Transverse colon (tissue), 4 donors: ENCODE measurements around the gene DCTN2. TPM values are rescaled to one million over a fixed set of nuclear protein-coding genes. Genes with fewer than 3 reads are reported as not detected.
"Not testable (repeated sequence)": the region's sequence is repeated elsewhere in the genome, so short reads cannot be mapped to it uniquely, and the experiment has no call there.

Experiments
- DNase-seq: peaks from one replicate; pipeline ENCODE4 v3.0.0-alpha.2; 2019
- H3K27ac ChIP-seq, 4 donors: fragments of 200-600 bp; sonication (generic); 2 replicates each; pipeline ENCODE4 v1.5.1; 2016 to 2018; ENCODE audit warnings: inconsistent platforms in 4 of 4
- H3K27me3 ChIP-seq: fragments of 200-600 bp; sonication (generic); 2 replicates; pipeline ENCODE4 v1.5.1; 2017; ENCODE audit warnings: inconsistent platforms
- H3K36me3 ChIP-seq, 4 donors: fragments of 200-600 bp; sonication (generic); 2 replicates each; pipeline ENCODE4 v1.5.1; 2017 to 2019; ENCODE audit warnings: inconsistent platforms in 4 of 4
- H3K4me1 ChIP-seq, 4 donors: fragments of 200-600 bp; sonication (generic); 2 replicates each; pipeline ENCODE4 v1.5.1; 2017 to 2020; ENCODE audit warnings: inconsistent platforms in 4 of 4
- H3K4me3 ChIP-seq, 4 donors: fragments of 200-600 bp; sonication (generic); 1 replicate in 1 of 4; 2 replicates in 3 of 4; pipeline versions ENCODE4 v1.5.1 to v1.6.1; 2017 to 2019; ENCODE audit warnings: inconsistent platforms in 4 of 4
- H3K9me3 ChIP-seq, 2 donors: fragments of 200-600 bp; sonication (generic); 2 replicates each; pipeline ENCODE4 v1.5.1; 2017 to 2019; ENCODE audit warnings: inconsistent platforms in 2 of 2
- CTCF ChIP-seq, 5 experiments: fragments of 200-600 bp in 3 of 5; fragments of 450-650 bp in 2 of 5; sonication (generic) in 3 of 5; IDR thresholded peaks; 1 replicate in 2 of 5; 2 replicates in 3 of 5; pipeline ENCODE4 v1.5.1; 2016 to 2017; ENCODE audit warnings: antibody characterized with exemption in 5 of 5, inconsistent platforms in 3 of 5, mild to moderate bottlenecking in 2 of 5, moderate library complexity in 1 of 5
- EP300 ChIP-seq: sonication (generic); formaldehyde crosslinking; IDR thresholded peaks from one replicate; pipeline ENCODE4 v1.6.1; 2017; ENCODE audit warnings: antibody characterized with exemption, low read depth
- POLR2A ChIP-seq: fragments of 450-650 bp; IDR thresholded peaks from one replicate; pipeline ENCODE4 v1.6.1; 2016; ENCODE audit warnings: antibody characterized with exemption, mild to moderate bottlenecking, moderate library complexity
- POLR2AphosphoS5 ChIP-seq, 3 donors: sonication (generic); formaldehyde crosslinking; IDR thresholded peaks; one replicate each; pipeline ENCODE4 v1.6.1; 2016; ENCODE audit warnings: antibody characterized with exemption in 3 of 3
- WGBS, 2 donors: methylation state at CpG; one replicate each; pipeline ENCODE4 v1.1.5; 2018; ENCODE audit warnings: low coverage in 1 of 2; 5-methylcytosine and 5-hydroxymethylcytosine counted together
- in situ Hi-C, 4 donors: fragments of 200-750 bp; cut with MboI; loops; one replicate each; pipeline versions ENCODE4 v1.15.0 to v1.15.1; 2017; ENCODE audit warnings: low sequenced_read_pairs in 3 of 4, low pct_ligation_motif_present in 1 of 4, low pct_unique_long_range_greater_than_20kb in 1 of 4
- intact Hi-C: fragments of 100-400 bp; cut with DNase I; formaldehyde crosslinking; loops from one replicate; pipeline ENCODE4 v1.15.1; 2023; ENCODE audit warnings: low total_unique reads
- total RNA-seq, 4 donors: library from RNA; depleted of rRNA; stranded (reverse); fragments of >200 nt; gene quantifications; one replicate each; pipeline ENCODE4 v1.1.0, GENCODE V29; 2016

The DCTN2 gene
- total RNA-seq, 4 donors from 2014 or later = 154 to 344 (median 175) TPM

GRCh38 chr12:57569858-57570257, 22.9 kb upstream of the DCTN2 start:
- 88% methylated on average over 13 to 18 of the region's 18 CpGs for WGBS, 2 donors
- Histone ChIP-seq H3K27ac (no peak overlapping the region), H3K36me3 (no peaks in the 10 kb centered on the region), H3K4me1 (no peaks in the 10 kb centered on the region), H3K9me3 (no peaks in the 10 kb centered on the region), H3K27me3 (no peaks in the 10 kb centered on the region), H3K4me3 (no peak overlapping the region)
- no peak for DNase-seq
- intact Hi-C loops = no loop called here
- in situ Hi-C loops = loop anchor here in 1 of 4 donors (10.0 kb wide), 1 partner anchor 55 kb away; no protein-coding TSS in a partner anchor
- no peak for TF ChIP-seq POLR2AphosphoS5 (IDR thresholded peaks at IDR 0.05)
- no peak for TF ChIP-seq EP300
- no peak for TF ChIP-seq POLR2A
- TF ChIP-seq CTCF (IDR thresholded peaks at IDR 0.05) = no peak

GRCh38 chr12:57568838-57569237, 21.8 kb upstream of the DCTN2 start:
- TF ChIP-seq POLR2A (no peak), CTCF (IDR thresholded peaks at IDR 0.05) (no peak), POLR2AphosphoS5 (IDR thresholded peaks at IDR 0.05) (no peak), EP300 (no peak)
- intact Hi-C loops (no loop called here), in situ Hi-C loops (no loop called here)
- no peaks in the 10 kb centered on the region for H3K9me3 ChIP-seq
- H3K4me1 ChIP-seq = no peaks in the 10 kb centered on the region
- H3K27ac ChIP-seq = no peak overlapping the region
- DNase-seq = no peak
- 66% methylated on average over 6 of the region's 6 CpGs; no CpG with 5 or more reads in 1 of the 2 donors for WGBS, 2 donors
- peaks cover 6% of the 10 kb centered on the region for H3K27me3 ChIP-seq
- H3K4me3 ChIP-seq = no peak overlapping the region
- H3K36me3 ChIP-seq = no peaks in the 10 kb centered on the region

GRCh38 chr12:57564178-57564740, 17.3 kb upstream of the DCTN2 start:
- Histone ChIP-seq H3K36me3 (no peaks in the 10 kb centered on the region), H3K4me3 (no peak overlapping the region), H3K9me3 (no peaks in the 10 kb centered on the region), H3K27me3 (peaks cover 31% of the 10 kb centered on the region), H3K27ac (no peak overlapping the region), H3K4me1 (no peaks in the 10 kb centered on the region)
- WGBS, 2 donors = 78% methylated on average over 3 to 7 of the region's 7 CpGs
- no peak for DNase-seq
- TF ChIP-seq EP300 (no peak), CTCF (IDR thresholded peaks at IDR 0.05) (no peak), POLR2AphosphoS5 (IDR thresholded peaks at IDR 0.05) (no peak), POLR2A (no peak)
- intact Hi-C loops (no loop called here), in situ Hi-C loops (no loop called here)

- no peak for DNase-seq
- in situ Hi-C loops (no loop called here), intact Hi-C loops (no loop called here)
- peaks cover 31% of the 10 kb centered on the region for H3K27me3 ChIP-seq
- no peak overlapping the region for H3K4me3 ChIP-seq
- H3K4me1 ChIP-seq = no peaks in the 10 kb centered on the region
- H3K9me3 ChIP-seq = no peaks in the 10 kb centered on the region
- no peaks in the 10 kb centered on the region for H3K36me3 ChIP-seq
- H3K27ac ChIP-seq = no peak overlapping the region
- WGBS, 2 donors = 52 to 59% methylated on average over 3 to 4 of the region's 4 CpGs
- TF ChIP-seq EP300 (no peak), POLR2AphosphoS5 (IDR thresholded peaks at IDR 0.05) (no peak), POLR2A (no peak), CTCF (IDR thresholded peaks at IDR 0.05) (no peak)
Measured at GRCh38 chr12:57563358-57563757, 16.4 kb upstream of the DCTN2 start.

GRCh38 chr12:57561117-57561516, 14.1 kb upstream of the DCTN2 start:
- in situ Hi-C loops, H3K27ac ChIP-seq, H3K36me3 ChIP-seq, intact Hi-C loops, H3K4me3 ChIP-seq, DNase-seq, H3K4me1 ChIP-seq, H3K9me3 ChIP-seq: not testable (repeated sequence)
- H3K27me3 ChIP-seq = peaks cover 31% of the 10 kb centered on the region
- WGBS, 2 donors = 40 to 80% methylated on average over 1 of the region's 1 CpG
